GM18520 (cell line): ENCODE results near the gene AFAP1L1.

Source experiments
- ATAC-seq: cut with Tn5 transposase; IDR thresholded peaks from one replicate; pipeline ENCODE4 v1.9.1; 2021; ENCODE audit not compliant: unreplicated experiment

AFAP1L1 gene

GRCh38 chr5:149367972-149368645 lies 96.5 kb downstream of the AFAP1L1 start:
- ATAC-seq = no peak

GRCh38 chr5:149370878-149371277 lies 99.2 kb downstream of the AFAP1L1 start:
- ATAC-seq = no peak

GRCh38 chr5:149371296-149371962 lies 99.8 kb downstream of the AFAP1L1 start:
- peak; percentile 47 for ATAC-seq

GRCh38 chr5:149372076-149372795 lies 100.6 kb downstream of the AFAP1L1 start:
- no peak for ATAC-seq

- no peak for ATAC-seq
Measured at GRCh38 chr5:149372932-149373331, 101.3 kb downstream of the AFAP1L1 start.

DNA sequence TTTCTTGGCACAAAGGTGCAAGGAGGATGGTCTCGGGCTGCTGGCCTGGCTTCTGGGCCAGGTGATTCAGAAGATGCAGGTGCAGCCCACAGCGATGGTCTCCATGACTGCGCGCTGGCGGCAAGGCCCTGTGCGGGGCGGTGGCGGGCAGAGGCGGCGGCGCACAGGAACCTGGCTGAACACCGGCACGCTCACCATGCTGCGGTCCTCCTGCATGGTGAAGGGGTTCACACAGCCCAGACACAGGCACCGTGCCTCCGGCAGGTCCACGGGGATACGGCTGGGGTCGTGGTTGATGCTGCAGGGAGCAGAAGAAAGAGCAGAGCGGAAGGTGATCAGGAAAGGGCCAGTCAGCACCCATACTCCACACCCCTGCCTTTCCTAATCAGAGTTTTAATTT lies 102.6 kb downstream of the AFAP1L1 start:
- ATAC-seq = no peak

DNA sequence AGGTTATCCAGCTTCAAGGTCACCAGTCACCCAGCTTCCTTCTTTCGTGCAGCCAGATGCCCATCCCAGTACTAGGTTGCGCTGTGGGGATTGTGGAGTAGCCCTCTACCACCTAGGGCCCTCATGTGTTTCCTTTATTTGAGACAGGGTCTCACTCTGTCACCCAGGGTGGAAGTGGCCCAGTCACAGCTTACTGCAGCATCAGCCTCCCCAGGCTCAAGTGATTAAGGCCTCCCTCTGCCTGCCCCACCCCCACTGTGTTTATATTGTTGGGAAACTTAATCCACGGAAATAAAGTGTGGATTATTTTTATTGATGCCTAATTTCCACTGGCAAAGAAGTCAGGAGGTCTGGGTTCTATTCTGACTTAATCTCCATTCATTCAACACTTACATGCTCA lies 103.1 kb downstream of the AFAP1L1 start:
- no peak for ATAC-seq

DNA sequence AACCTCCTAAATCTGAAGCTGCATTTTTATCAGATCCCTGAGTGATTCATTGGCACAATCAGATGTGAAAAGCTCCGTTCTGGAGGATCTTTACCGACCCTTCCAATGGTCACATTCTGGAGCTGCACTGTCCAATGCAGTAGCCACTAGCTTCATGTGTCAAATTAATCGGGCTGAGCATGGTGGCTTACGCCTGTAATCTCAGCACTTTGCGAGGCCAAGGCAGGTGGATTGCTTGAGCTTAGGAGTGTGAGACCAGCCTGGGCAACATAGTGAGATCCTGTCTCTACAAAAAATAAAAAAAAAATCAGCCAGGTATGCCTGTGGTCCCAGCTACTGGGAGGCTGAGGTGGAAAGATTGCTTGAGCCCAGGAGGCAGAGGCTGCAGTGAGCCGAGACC lies 103.8 kb downstream of the AFAP1L1 start:
- no peak for ATAC-seq

- no peak for ATAC-seq
Measured at GRCh38 chr5:149376104-149376503, 104.4 kb downstream of the AFAP1L1 start.

GRCh38 chr5:149376711-149377447 lies 105.2 kb downstream of the AFAP1L1 start:
- no peak for ATAC-seq

GRCh38 chr5:149378241-149378820 lies 106.7 kb downstream of the AFAP1L1 start:
- no peak for ATAC-seq

DNA sequence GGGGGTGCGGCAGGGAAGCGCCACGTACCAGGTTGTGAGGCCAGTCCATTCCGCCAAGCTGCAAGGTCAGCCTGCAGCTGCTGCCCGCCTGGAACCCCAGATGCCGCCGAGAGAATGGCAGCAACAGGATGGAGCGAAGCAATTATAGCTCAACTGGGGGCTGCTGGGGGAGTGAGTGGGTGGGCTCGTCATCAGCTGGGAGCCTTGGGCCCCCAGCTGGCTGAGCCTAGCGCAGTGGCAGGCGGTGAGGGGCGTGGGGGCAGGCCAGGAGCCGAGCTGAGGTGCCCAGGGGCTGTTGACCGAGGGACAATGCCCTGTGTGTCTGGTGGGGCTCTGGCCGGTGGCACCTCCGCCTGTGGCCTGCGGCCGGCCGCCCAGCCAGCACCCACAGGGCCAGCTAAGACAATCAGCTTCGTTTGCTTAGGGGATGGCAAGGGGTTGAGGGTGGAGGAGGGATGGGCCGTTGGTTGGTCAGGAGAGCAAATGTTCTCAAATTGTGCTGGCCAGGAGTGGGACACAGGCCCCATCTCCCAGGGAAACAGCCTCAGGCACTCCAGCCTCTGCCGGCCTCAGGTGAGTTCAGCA lies 107.6 kb downstream of the AFAP1L1 start, which contains the start of gene IL17B:
Gene IL17B, minus strand, starts transcription at position 116 of the 585 bp plus-strand sequence. Its CDS starts 67 bp downstream, at position 49.
- ATAC-seq = no peak

DNA sequence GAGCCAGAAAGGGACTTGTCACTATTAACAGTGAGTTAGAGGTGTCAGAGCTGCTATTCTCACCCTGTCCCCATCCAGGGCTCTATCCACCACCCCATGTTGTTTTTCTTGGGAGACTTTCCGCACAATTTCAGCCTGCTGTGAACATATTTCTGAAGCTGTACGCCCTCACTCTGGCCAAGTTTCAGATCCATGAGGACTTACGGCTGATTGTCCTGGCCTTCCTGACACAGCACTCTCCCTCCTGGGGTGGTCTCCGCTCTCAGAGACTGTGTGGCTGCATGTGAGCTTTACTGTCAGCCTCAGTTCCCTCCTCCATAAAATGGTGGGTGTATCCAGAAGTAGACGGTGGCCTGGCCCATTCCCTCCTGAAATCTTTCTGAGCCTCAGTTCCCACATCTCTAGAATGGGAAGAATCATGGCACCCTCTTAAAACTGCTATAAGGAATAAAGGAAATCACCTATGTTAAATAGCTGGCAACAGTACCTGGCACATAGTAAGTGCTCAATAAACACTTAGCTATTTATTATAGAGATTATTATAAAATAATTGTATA lies 108.2 kb downstream of the AFAP1L1 start:
- no peak for ATAC-seq

DNA sequence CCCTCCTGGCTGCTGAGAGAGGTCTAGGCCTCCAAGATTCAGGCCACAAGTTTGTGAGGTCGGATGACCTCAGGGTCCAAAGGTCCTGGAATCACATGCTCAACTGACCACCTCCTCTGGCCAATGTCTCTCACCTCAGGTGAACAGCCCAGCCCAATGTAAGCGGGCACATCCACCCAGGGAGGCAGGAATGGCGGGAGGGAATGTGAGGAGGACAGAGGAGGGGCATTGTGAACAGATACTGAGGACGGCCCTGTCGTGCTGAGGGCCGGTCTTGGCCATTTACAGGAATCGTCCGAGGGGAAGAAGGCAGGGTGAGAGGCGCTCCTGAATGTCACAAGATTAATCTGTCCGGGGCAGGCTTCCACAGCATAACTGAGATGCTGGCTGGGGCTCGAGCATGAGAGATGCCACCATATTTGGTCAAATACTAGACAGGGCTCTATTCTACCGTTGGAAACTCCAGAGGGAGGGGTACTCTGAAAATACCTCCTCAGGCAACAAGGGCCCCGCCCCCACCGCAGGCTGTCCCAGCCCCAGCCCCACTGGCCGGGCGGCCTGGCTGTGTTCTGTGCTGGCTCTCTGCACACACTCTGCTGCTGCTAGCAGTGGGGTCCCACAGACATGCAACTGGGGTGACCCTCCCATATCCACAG lies 108.9 kb downstream of the AFAP1L1 start:
- no peak for ATAC-seq

- ATAC-seq = no peak
Measured at GRCh38 chr5:149381261-149381985, 109.8 kb downstream of the AFAP1L1 start.

- ATAC-seq = peak; percentile 56
Measured at GRCh38 chr5:149381986-149382338, 110.3 kb downstream of the AFAP1L1 start.

GRCh38 chr5:149382517-149383220 lies 111.0 kb downstream of the AFAP1L1 start:
- no peak for ATAC-seq

DNA sequence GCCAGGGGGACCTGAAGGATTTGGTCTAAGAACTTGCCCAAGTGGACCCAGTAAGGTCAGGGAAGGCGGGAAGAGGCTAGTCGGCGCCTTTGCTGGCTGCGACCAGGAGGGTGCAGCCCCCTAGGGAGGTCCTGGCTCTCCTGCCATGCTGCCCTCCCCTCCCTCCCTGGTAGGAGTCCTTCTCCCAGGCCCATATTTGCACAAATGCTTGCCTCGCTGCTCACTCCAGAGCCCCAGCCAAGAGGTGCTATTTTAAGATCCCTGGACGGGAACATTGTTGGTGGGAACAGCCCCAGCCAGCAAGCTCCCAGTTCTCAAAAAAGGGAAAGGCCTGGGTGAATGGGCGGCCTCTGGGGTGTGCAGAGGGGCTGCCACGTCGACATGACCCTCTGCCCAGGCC lies 111.7 kb downstream of the AFAP1L1 start:
- no peak for ATAC-seq

DNA sequence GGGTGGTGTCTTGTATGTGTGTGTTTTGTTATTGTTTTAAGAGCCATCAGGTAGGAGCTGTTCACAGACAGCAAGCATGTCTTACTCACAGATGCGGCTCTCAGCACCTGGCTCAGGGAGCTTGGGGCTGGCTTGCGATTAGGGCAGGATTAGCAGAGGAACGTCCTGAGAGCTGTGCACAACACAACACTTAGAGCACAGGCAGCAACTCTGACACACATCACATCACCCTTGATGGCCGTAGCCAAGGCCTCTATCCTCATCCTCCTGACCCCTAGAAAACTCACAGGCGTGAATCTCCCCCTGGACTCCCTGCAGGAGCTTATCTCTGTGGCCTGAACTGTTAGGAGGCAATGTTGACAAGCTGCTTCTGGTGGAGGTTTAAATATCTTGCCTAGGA lies 114.5 kb downstream of the AFAP1L1 start:
- no peak for ATAC-seq
